Stimulated activated effector memory CD8-positive, alpha-beta T cell treated with anti-CD3 and anti-CD28 coated beads, Interleukin-12 subunit alpha, Interleukin-12 subunit beta, amount 100 ng/mL, for 72 hours (primary cell): ENCODE measurements around the gene DDX42.
"Not testable (repeated sequence)": the region's sequence is repeated elsewhere in the genome, so short reads cannot be mapped to it uniquely, and the experiment has no call there.

Source experiments
- ATAC-seq: fragments of 150-1000 bp; cut with Tn5 transposase; 2 replicates; pipeline ENCODE4 v1.10.0; 2021
- DNase-seq, 2 donors: peaks; one replicate each; pipeline ENCODE4 v3.0.0; 2021 to 2022; ENCODE audit warnings: low spot score in 2 of 2
- H3K27ac Mint-ChIP-seq: one replicate; pipeline ENCODE4 v1.8.0; 2022; ENCODE audit warnings: mild to moderate bottlenecking, mixed read lengths
- H3K36me3 Mint-ChIP-seq: one replicate; pipeline ENCODE4 v1.8.0; 2022; ENCODE audit warnings: mild to moderate bottlenecking, mixed read lengths
- H3K4me1 Mint-ChIP-seq: one replicate; pipeline ENCODE4 v1.8.0; 2022; ENCODE audit warnings: mixed read lengths
- H3K4me3 Mint-ChIP-seq: one replicate; pipeline ENCODE4 v1.8.0; 2022; ENCODE audit warnings: mild to moderate bottlenecking, mixed read lengths
- H3K9me3 Mint-ChIP-seq: one replicate; pipeline ENCODE4 v1.8.0; 2022; ENCODE audit warnings: mixed read lengths

The DDX42 gene

DNA sequence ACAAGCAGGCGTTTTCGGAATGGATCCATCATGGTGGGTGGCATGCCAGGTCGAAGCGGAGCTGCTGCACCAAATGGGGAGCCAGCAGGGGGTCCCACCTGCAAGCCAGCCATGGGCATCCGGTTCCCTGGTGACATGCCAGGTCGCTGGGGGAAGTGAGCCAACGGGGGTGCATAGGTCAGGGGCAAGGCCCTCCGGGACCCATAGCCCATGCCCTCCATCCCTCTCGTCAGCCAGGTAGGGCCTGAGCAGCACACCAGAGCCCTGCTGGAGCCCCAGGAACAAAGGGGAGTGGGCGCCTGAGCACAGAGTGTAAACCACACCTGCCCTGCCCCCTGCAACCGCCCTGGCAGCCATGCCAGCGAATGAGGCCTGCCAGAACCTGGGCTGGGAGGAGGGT is 63.5 kb downstream of the DDX42 start:
- Mint-ChIP-seq H3K9me3 (no peaks in the 10 kb centered on the region), H3K4me1 (peaks cover 58% of the 10 kb centered on the region), H3K4me3 (no peak overlapping the region), H3K36me3 (peaks cover 79% of the 10 kb centered on the region), H3K27ac (peak overlapping the region; percentile 70)
- DNase-seq (no peak), ATAC-seq (no peak)

DNA sequence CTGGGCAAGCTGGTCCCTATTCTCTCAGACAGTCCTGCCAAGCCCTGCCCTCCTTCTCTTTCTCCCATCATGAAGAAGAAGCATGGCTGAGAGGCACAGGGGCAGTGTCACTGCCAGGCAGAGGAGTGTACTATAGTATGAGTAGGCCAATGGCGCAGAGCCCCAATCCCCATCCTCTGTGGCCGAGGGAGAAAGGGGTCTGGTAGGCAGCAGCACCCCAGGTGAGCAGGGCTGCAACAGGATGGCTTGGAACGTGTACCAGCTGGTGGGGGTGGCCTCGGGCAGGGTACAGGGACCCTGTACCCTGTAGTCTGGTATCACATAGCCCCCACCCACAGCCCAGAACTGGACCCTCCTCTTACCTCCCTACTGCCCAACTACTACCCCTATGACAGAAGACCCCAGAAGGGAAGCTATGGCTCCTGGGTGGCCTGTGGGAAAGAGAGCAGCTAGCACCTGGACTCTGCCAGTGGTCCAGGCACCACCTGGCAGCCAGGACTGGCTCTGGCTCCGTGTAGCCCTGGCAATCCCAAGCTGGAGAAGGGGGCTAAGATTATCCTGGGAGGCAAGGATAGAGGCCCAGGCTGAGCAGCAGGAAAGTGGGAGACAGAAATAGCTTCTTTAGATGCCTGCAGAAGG is 64.1 kb downstream of the DDX42 start:
- H3K4me1 Mint-ChIP-seq = peaks cover 54% of the 10 kb centered on the region
- H3K9me3 Mint-ChIP-seq = no peaks in the 10 kb centered on the region
- DNase-seq = no peak
- H3K4me3 Mint-ChIP-seq = peak overlapping the region; percentile 4
- ATAC-seq = no peak
- H3K36me3 Mint-ChIP-seq = peaks cover 79% of the 10 kb centered on the region
- peak overlapping the region; percentile 70 for H3K27ac Mint-ChIP-seq

DNA sequence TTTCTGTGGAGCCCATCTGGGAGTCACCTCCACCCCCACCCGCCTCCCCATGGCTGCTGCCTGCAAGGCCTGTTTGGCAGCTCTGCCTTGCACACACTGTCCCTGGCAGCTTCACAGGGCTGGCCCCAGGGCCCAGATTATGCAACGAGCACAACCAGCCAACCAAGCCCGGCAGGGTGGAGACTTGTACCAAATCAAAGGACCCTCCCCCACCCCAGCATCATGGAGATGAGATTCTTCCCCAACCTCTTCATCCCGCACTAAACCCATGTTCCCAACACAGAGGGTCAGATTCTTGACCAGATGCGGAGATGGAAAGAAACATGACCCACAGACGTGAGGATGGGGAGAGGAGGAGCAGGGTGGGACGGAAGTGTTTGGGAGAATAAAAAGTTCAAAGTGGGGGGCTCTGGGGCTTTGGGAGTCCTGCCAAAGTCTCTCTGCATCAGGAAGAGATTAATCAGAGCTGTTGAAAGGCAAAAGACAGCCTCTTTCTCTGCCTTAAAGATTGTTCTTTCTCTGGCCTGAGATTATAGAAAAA is 64.7 kb downstream of the DDX42 start:
- Mint-ChIP-seq H3K4me1 (peaks cover 52% of the 10 kb centered on the region), H3K4me3 (peak overlapping the region; percentile 4), H3K9me3 (no peaks in the 10 kb centered on the region), H3K36me3 (peaks cover 74% of the 10 kb centered on the region), H3K27ac (peak overlapping the region; percentile 70)
- ATAC-seq = no peak
- no peak for DNase-seq

DNA sequence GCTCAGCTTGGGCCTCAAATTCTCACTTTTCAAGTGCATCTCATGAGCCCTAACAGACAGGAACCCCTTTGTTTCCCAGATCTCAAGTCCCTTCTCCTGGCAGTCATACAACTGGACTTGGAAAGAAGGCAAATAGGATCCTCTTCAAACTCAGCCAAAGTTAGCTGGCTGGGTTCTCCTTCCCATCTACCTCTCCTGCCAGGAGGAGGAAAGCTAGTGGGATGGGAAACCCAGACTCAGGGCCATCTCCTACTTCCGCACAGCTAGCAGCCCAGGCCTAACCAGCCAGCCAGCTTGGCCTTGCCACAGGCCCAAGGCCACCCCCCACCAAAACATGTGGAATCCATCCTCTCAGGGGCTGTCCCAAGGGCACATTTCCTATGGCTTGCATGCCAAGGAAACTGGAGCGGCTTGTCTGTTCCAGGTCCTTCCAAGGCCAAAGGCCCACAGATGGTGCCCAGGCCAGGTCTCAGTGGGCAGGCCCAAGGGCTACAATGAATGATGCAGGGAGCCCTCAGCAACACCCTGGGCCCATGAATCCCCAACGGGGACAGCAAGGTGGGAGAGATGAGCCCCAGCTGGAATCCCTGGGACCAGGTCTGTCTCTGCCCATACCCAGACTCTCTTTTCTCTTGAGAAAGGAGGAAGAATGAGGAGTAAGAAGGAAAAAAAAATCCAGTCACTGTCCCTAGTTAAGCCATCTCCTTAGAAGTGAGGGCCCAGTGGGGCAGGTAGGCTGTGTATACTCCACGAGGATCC is 66.8 kb downstream of the DDX42 start:
- peaks cover 32% of the 10 kb centered on the region for H3K4me1 Mint-ChIP-seq

DNA sequence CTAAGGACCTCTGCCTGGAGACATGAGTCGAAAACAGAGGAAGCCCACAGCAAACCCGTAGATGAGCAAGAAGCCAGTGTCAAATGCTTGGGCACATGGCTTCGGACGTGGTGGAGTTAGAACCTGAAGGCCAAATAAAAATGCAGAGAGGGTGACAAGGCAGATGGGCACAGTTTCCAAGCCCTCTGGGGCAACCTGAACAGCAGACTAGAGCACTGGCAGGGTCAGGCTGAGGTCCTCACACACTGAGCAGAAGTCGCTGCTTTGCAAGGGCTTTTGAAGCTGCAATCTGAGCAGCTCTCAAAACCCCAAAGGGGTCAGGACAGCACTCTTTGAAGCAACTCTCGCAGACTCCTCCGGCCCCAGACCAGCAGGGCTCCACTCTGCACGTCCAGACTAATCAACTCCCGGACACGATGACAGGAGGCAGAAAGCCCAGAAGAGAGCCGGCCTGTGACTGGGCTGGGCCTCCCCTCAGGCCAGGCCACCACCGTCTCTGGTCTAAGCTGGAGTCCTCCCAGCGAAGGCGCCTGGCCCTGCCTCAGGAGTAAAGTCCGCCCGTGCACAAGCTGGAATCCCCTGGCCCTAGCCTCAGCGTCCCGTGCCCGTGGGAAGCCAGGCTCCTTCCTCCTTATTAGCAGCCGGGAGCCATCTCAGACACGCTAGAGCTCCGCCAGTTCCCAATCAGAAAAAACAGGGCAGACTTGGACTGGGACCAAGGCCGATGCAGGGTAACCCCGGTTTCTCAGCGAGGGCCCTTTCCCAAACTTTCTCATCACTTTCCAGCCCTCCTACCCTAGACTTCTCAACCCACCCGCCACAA is 67.6 kb downstream of the DDX42 start:
- Mint-ChIP-seq H3K4me1 (peaks cover 32% of the 10 kb centered on the region), H3K9me3 (no peaks in the 10 kb centered on the region), H3K36me3 (peaks cover 45% of the 10 kb centered on the region), H3K27ac (peak overlapping the region; percentile 92), H3K4me3 (peak overlapping the region; percentile 89)
- ATAC-seq (no peak), DNase-seq (peak in 1 of 2 donors; percentile 66)

More for the DNA sequence above, 66.8 kb downstream of the DDX42 start:
- DNase-seq = no peak
- Mint-ChIP-seq H3K36me3 (peaks cover 53% of the 10 kb centered on the region), H3K27ac (peak overlapping the region; percentile 92), H3K9me3 (no peaks in the 10 kb centered on the region), H3K4me3 (peak overlapping the region; percentile 89)
- no peak for ATAC-seq

DNA sequence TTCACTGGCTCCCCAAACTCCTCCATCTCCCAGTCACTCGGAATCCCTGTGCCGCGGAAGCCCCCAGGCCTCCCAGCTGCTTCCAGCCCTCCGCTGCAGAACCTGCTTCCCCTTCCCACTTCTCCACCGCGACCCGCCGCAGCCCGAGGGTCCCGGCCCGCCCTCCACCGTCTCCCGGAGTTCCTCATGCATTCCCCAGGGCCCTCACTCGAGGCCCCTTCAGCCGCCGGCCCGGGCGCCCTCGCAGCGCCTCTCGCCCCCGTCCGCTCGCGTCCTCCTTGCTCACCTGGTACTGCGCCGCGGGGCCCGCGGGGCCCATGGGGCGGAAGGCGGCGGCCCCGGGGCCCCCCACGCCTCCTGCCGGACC is 68.2 kb downstream of the DDX42 start:
- peak; percentile 53 for ATAC-seq
- H3K36me3 Mint-ChIP-seq = peaks cover 40% of the 10 kb centered on the region
- H3K4me3 Mint-ChIP-seq = peak overlapping the region; percentile 89
- no peaks in the 10 kb centered on the region for H3K9me3 Mint-ChIP-seq
- H3K27ac Mint-ChIP-seq = peak overlapping the region; percentile 92
- no peak for DNase-seq
- peaks cover 28% of the 10 kb centered on the region for H3K4me1 Mint-ChIP-seq

DNA sequence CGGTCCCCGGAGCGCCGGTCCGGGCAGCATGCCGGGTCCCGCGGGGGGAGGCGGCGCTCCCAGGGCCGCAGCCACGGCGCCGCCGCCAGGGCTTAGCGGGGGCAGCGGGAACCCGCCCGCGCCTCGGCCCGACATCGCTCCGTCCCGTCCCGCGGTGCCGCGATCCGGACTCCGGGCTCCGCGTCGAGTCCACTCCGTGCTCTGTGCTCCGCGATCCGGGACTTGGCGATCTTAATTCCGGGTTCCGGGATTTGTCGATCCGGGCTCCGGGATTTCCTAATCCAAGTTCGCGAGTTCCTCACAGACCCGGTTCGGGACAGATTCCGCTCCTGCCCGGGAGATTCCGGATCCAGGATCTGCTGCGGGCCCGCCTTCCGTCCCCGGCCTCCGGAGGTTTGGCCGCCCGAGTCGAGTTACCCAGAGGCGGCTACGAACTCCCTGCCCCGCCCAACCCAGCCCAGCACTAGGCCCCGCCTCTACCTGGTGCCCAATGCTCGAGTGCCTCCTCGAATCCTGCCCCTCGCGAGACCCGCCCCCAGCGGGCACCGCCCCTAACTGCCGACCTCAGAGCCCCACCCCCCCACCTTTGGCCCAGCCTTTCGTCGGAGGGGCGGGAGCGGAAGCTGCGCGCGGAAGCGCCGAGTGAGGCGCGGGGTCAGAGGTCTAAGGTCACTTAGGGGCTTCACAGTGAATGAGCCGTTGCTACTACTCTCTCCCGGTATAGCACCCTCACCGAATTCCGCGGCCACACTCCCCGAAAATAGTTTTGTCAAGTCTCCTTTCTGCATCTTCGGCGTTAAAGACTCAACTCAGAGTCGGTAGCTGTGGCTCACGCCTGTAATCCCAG is 68.8 kb downstream of the DDX42 start, which contains the start of gene SMARCD2:
SMARCD2 (minus strand) TSS at position 146 of the 847 bp plus-strand sequence; CDS start at position 135, 11 bp downstream.
- peaks cover under 1% of the 10 kb centered on the region for H3K9me3 Mint-ChIP-seq
- peaks cover 27% of the 10 kb centered on the region for H3K4me1 Mint-ChIP-seq
- peak within 1 kb of the TSS; percentile 89 for H3K4me3 Mint-ChIP-seq
- H3K27ac Mint-ChIP-seq = peak within 1 kb of the TSS; percentile 92
- DNase-seq = peak; percentile 93 to 97
- peaks cover 36% of the 10 kb centered on the region for H3K36me3 Mint-ChIP-seq
- ATAC-seq = peak; percentile 91

DNA sequence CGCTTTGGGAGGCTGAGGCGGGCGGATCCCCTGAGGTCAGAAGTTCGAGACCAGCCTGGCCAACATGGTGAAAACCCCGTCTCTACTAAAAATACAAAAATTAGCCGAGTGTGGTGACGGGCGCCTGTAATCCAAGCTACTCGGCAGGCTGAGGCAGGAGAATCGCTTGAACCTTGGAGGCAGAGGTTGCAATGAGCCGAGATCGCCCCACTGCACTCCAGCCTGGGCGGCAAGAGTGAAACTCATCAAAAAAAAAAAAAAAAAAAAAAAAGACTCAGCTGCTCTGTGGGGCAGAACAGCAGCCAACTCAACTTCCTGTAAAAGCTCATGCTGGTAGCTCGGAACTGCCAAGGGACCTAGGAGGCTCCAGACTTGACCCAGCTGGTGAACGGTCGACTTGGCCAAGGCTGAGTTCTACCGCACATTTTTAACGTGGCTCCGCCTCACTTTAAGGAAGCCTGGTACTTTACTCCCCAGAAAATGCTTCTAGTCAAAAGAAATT is 69.5 kb downstream of the DDX42 start:
- peak overlapping the region; percentile 92 for H3K27ac Mint-ChIP-seq
- peak overlapping the region; percentile 89 for H3K4me3 Mint-ChIP-seq
- peaks cover 29% of the 10 kb centered on the region for H3K36me3 Mint-ChIP-seq
- not testable (repeated sequence) for H3K9me3 Mint-ChIP-seq
- ATAC-seq (peak; percentile 17), DNase-seq (peak in 1 of 2 donors; percentile 64)
- peaks cover 27% of the 10 kb centered on the region for H3K4me1 Mint-ChIP-seq

DNA sequence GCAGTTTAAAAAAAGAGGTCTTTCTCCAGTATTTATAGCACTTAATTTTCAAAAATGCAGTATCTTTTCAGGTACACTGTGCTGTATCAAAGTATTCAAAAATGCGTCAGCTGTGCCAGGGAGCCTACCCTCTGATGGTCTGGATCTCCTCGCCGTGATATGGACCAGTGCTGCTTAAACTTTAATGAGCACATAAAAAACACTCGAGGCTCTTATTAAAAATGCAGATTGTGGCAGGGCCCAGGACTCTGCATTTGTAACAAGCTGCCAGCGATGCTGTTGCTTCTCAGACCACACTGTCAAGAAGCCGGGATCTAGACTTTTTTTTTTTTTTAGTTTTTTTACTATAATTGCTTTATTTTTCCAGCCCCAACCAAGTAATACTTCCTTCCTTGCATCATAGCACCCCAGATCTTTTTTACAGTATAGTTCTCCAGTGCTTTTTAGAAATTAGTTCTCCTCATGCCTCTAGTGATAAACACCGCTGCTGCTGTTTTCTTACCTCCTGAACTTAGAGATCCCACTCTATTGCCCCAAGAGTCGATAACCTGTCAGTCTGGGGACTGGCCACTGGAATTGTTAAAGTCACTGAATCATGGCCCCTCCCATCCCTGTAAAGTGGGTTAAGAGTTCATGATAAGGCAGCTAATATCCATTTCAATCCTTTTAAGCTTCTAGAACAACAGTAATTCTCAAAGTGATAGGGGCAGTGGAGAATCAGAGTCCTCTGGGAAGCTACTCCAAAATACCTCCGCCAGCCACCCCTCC is 70.1 kb downstream of the DDX42 start:
- no peak for ATAC-seq

DNA sequence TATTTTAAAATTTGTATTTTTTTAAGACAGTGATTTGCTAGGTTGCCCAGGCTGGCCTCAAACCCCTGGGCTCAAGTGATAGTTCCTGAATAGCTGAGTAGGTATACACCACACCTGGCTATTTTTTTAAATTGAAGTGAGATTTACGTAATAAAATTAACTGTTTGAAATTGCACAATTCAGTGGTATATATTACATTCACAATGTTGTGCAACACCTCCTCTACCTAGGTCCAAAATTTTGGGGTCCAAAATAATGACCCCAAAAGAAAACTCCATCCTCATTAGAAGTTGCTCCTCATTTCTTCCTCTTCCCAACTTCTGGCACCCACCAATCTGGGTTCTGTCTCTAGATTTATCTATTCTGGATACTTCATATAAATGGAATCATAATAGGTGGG is 71.5 kb downstream of the DDX42 start:
- H3K4me1 Mint-ChIP-seq = peaks cover 34% of the 10 kb centered on the region
- H3K4me3 Mint-ChIP-seq = no peak overlapping the region
- ATAC-seq = no peak
- no peak for DNase-seq
- H3K27ac Mint-ChIP-seq = no peak overlapping the region
- H3K9me3 Mint-ChIP-seq = peaks cover 5% of the 10 kb centered on the region
- peaks cover 23% of the 10 kb centered on the region for H3K36me3 Mint-ChIP-seq

More for the DNA sequence above, 70.1 kb downstream of the DDX42 start:
- no peak for DNase-seq
- peaks cover 32% of the 10 kb centered on the region for H3K4me1 Mint-ChIP-seq
- peak overlapping the region; percentile 89 for H3K4me3 Mint-ChIP-seq
- H3K9me3 Mint-ChIP-seq = peaks cover 5% of the 10 kb centered on the region
- H3K36me3 Mint-ChIP-seq = peaks cover 28% of the 10 kb centered on the region
- peak overlapping the region; percentile 92 for H3K27ac Mint-ChIP-seq

DNA sequence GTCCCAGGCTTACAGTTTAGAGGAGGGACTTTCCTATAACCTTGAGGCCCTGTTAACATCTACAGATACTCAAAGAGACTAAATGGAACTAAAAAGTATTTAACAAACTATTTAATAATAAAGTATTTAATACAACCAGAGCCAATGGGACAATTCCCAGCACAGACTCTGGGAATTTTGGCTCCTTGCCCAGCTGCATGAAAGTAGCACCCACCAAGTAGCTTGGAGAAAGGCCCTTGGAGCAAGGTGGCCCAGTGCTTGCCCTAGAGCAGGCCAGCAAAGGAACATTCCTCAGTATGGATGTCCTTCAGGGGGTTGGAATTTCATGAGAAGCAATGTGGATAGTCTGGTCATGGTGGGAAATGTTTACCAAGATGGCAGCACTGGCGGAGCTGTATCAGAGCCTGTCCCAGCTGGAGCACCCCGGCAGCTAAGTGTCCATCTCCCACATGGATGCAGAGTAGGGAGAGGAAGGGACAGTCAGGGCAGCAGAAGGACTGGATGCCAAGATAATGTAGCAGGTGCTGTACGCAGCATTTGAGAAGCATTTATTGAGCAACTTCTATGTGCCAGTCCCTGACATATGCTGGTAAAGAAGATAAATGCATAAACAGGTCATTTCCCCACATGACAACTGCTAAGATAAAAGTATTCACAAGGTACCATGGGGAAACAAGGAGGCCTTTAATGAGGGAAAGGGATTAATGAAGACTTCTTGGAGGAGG is 73.7 kb downstream of the DDX42 start:
- Mint-ChIP-seq H3K27ac (peak overlapping the region; percentile 41), H3K4me3 (peak overlapping the region; percentile 66), H3K36me3 (peaks cover 5% of the 10 kb centered on the region), H3K4me1 (peaks cover 21% of the 10 kb centered on the region), H3K9me3 (peaks cover 5% of the 10 kb centered on the region)
- DNase-seq (no peak), ATAC-seq (no peak)

DNA sequence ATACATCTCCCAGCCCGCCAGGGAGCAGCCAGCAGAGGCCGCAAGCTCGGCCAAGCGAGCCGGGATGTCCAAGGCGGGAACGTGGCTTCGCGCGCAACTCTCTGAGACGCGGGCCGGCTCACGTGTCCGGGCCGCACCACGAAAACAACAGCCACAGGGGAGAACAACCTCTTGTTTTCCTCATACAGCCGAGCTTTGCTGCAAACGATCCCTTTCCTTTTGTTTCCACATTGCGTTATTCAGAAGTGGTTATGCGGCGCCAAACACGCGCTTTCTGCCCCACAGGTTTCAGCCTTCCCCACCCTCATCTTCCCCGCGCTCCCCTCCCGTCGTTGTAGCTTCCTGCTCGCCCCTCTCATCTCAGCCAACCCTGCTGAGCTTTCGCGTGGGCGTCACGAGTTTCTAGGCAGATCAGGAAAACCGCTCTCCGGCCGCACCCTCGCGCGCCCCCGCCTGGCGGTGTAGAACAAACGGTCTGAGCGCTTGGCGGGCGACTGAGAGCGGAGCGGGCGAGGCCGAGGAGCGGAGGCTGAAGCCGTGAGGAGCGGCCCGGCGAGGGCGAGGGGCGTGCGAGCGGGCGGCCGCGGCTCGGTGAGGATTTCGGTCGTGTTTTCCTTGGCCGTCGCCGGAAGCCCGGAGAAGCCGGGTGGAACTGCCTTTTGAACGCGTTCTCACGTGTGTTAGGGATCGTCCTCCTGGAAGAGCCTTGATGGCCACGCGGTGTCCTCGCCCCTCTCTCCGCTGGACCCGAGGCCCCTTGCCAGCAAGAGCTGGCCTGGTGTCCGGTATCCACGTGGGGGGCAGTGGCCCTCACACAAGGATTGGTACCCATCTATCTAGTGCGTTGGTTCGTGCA is 75.1 kb downstream of the DDX42 start:
- Mint-ChIP-seq H3K4me3 (peak overlapping the region; percentile 66), H3K27ac (peak overlapping the region; percentile 96), H3K36me3 (no peaks in the 10 kb centered on the region), H3K9me3 (peaks cover 5% of the 10 kb centered on the region), H3K4me1 (peaks cover 21% of the 10 kb centered on the region)
- ATAC-seq (peak; percentile 94), DNase-seq (peak; percentile 97 to 98)
